Suppressor macrophage treated with lipopolysaccharide for 4 hours (primary cell): ENCODE results near the gene TMEM179.

ENCODE experiments used
- DNase-seq: peaks from one replicate; pipeline ENCODE4 v3.0.0-alpha.2; 2020

TMEM179 gene

DNA sequence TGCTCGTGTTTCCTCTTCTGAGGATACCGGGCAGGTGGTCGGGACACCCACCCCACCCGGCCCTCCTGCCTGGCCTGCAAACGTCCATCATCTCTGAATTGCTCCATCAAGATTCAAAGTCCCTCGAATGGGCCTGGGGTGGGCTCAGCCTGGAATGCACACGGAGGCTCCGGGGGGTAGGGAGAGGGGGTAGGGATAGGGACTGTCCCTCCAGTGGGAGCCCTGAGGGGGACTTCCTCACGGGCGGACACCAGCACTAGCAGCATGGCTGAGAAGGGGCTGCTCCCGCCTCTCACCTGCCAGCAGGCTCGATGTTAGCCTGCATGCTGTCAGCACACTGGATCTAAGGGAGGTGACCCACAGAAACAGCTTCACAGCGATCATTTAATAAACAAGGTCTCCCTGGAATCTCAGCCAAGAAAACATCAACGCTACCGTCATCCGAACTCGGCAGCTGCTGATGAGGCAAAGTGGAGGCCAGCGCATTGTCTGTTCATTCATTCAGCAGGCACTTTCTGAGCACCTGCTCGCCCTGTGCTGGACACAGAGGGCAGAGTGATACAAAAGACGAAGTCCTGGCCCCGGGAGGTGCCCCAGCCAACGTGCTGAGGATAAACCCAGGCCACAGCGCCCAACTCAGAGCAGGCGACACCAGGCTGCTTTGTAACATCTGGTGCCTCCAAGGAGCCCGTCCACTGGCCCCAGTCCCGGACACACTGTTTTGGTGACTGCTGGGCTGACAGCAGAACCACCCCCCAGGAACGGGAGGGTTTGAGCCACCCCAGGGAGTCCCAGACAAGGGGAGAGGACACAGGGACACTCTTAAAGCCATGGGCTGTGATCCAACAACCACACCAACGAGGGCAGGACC, 6.3 kb downstream of the TMEM179 start:
- no peak for DNase-seq

GRCh38 chr14:104597576-104597975, 7.0 kb downstream of the TMEM179 start:
- no peak for DNase-seq

GRCh38 chr14:104596927-104597351, 7.6 kb downstream of the TMEM179 start:
- no peak for DNase-seq

DNA sequence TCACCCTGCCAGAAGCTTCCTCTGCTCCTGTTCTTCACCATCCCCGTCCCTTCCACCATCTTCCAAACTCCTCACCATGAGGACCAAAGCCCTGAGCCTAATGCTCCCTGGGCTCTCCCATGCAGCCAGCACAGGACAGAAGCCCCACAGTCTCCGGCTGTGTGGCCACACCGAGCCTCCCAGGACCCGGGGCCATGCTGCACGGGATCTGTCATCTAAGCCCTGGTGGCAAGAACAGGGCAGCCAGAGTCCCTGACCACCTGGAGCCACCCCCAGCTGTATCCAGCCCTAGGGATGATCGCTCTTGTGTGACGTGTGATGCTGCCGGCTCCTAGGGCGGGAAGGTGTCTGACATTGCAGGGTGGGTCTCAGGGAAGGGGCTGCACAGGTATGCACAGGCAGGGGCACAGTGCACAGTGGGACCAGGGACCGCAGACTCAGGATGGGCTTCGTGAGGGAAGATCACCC, 8.1 kb downstream of the TMEM179 start:
- no peak for DNase-seq

DNA sequence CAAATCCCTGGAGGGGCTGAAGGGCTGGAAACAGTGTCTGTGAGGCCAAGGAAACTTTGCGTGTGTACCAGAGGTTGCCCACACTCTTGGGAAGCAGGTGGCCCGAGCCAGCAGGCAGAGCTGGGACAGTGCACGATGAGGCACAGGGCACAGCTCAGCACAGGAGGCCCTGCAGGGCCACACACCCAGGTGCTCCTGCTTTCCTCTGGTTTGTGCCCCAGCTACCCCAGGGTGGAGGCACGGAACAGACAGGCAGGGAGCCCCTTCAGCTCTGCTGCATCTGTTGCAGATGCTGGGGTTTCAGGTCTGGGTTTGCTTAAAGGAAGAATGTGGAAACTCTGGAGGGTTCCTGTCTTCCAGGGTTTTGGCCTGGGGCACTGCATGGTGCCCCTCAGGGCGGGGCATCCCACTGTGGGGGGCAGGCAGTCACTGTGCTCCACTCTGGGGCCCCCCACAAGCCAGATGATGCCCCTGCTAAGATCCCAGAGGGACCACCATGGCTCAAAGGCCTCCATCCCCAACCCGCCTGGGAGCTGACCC, 8.6 kb downstream of the TMEM179 start:
- DNase-seq, result no peak

- no peak for DNase-seq
Observed at GRCh38 chr14:104595116-104595675, 9.4 kb downstream of the TMEM179 start.

DNA sequence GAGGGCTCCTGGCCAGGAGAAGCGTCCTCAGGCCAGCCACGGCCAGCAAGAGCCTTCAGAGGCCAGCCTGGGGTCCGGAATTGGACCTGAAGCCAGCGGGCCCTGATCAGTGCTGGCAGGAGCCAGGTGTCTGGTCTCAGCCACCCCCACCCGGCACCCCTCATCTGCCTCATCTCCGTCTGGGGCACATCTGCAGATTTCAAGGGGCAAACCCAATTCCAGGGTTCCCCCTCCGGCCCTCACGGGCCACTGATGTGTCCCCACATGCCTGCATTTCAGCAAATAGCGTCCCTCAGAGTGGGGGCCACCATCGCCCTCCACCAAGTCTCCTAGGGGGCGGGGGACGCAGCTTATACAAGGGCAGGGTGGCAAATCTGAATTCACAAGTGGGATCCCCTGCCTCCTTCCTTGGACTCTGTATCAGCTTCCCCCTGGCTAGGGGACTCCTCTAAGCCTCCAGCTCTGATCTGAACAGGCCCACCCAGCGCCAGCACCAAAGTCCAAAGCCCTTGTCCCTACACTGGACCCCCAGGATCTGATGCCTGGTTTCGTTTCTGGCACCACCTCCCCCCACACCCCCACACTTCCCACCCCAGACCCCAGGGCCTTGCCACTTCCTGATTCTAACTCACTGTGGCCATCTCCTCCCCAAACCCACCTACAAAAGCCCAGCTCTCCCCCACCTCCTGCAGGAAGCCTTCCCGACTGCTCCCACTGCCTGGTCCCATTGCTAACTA, 10.1 kb downstream of the TMEM179 start:
- DNase-seq, result no peak

- no peak for DNase-seq
Observed at GRCh38 chr14:104593710-104594136, 10.8 kb downstream of the TMEM179 start.

DNA sequence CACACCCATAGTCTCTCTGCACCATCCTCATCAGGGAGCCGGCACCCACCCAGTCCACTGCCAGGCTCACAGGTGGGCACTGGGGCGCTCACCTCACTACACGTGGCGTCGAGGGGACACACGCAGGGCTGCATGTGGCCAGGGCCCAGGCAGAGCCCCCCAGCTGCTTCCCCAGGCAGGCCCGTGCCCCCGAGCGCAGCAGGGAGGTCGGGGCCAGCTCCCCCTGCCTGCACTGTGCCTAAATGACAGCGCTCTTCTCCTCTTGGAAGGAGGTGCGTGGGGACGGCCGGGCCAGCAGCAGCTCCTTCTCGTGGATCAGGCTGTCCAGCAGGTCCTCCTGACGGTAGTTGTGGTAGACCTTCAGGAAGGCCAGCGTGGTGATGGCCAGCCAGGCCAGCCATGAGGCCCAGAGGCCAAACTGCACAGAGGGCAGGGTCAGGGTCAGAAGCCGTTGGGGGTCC, 11.3 kb downstream of the TMEM179 start:
- DNase-seq, result no peak

DNA sequence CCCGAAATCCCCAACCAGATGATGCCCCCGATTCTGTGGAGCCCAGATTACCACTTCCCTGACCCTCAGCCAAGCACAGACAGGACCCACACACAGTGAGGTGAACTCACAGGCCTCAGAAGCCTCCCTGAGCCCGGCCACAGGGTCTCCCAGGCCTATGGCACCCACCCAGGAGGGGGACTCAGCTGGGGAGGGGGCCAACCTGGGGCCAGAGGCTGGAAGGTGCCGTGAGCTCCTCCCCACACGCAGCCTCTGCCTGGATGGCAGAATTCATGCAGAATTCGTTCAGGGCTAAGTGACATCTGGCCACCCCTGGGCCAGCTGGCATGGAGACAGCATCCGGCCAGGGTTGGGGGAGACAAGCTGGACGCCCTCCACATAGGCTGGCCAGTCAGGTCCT, 11.8 kb downstream of the TMEM179 start:
- DNase-seq, result no peak

DNA sequence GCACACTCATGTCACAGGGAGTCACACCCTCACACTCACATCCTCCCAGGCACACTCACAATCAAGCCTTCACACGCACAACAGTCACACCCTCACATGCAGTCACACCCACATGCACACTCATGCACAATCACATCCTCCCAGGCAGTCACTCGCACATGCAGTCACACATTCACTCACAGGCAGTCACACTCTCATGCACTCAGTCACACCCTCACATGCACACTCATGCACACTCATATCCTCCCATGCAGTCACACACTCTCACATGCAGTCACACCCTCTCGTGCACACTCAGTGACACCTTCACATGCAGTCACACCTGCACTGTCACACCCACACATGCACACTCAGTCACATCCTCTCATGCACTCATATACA, 12.3 kb downstream of the TMEM179 start:
- DNase-seq, result no peak

- no peak for DNase-seq
Observed at GRCh38 chr14:104591506-104592291, 12.9 kb downstream of the TMEM179 start.

DNA sequence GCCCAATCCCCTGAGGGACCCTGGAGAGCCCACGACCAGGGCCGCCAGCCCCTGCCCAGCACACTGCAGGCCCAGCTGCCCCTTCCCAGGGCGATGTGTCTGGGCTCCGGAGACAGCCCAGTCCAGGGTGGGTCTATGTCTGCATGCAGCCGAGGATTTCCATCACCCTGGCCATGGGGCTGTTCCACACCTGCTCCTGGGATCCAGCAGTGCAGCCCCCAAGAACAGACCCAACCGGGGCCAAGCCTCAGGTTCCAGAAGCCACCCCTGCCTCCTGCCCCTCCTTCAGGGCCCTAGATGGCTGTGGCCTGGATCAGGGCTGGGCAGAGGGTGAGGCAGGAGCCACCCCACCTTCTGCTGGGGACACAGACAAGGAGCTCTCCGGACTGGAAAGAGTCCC, 13.5 kb downstream of the TMEM179 start:
- no peak for DNase-seq

- DNase-seq, result no peak
Observed at GRCh38 chr14:104590240-104590965, 14.2 kb downstream of the TMEM179 start.

DNA sequence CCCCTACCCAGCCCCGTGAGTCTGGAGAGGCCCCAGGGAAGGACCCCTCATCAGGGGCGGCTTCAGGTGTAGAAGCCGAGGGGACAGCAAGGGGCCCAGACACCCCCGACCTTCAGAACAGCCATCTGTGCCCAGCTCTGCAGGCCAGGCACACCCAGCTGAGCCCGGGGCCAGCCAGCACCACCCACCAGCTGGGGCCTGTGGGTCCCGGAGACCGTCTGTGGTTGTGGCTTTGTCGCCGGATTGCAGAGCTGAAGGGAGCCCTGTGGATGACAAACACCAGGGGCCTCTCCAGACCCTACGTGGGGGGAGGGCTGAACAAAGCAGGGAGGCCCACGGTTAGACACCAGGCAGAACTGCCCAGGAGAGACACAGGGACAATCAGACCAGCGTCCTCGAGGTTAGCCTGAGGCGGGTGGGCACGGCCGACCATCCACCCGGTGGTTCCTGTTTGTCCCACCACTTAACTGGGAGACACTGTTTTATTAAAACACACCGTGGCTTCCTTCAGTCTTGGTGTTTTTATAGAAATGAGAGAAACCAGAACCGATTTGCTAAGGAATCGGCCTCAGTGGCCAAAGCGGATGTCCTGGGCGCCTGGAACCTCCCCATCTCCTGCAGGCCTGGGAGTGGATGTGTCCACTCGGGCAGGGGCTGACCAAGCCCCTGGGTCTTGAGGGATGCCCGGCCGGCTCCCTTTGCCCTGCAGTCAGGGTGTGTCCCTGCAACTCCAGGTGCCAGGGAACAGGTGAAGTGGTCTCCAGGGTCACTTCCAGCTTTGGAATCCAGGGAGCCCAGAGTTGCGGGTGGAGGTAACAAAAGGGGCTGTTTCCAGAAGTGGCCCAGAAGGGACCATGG, 15.0 kb downstream of the TMEM179 start:
- no peak for DNase-seq

- no peak for DNase-seq
Observed at GRCh38 chr14:104588066-104588857, 16.3 kb downstream of the TMEM179 start.

GRCh38 chr14:104587641-104588040, 16.9 kb downstream of the TMEM179 start:
- DNase-seq, result no peak

DNA sequence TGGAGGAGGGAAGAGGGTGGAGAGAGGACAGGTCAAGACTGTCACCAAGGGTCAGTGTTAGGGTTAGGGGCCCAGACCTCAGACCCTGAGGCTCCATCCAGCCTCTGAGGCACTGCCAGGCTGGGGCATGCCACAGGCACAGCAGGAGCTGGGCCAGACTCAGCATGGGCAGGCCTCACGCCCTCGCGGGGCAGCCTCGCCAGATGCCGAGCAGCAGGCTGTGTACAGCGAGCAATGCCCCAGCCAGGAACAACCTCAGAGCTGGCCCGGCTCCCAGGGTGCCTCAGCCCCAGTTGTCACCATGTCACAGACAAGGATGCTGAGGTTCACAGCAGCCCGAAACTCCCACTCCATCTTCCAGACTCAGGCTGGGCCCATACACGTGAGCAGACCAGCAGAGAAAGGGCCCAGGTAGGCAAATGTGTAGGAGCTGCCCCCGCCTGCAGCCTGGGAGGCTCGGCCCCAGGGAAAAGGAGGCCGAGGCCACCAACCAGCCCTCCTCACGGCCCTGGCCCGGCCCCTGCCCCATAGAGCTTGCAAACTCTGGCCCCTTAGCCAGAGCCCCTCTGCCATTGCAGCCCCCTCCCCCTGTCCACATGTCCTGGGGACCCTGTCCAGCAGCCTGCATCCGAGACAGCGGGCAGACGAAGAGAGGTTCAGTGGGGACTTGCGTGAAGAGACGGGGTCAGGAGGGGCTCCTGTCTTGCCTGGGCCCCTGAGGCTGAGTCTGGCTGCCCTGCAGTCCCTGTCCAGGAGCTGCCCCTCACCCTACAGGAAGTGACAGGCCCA, 17.5 kb downstream of the TMEM179 start:
- no peak for DNase-seq
